GM23338 (cell line): ENCODE data around the gene IER5.

Experiments used
- CTCF ChIP-seq, 2 experiments: fragments of 200-600 bp in 1 of 2; sonication (generic) in 1 of 2; conservative IDR thresholded peaks; 2 replicates each; pipeline versions ENCODE4 v1.5.1 to v1.6.1; 2016 to 2017; ENCODE audit warnings: antibody characterized with exemption in 2 of 2, low read depth in 2 of 2, mild to moderate bottlenecking in 2 of 2, moderate library complexity in 1 of 2
- EZH2 ChIP-seq: fragments of 200-600 bp; sonication (generic); IDR thresholded peaks from one replicate; pipeline ENCODE4 v1.8.0; 2017; ENCODE audit warnings: antibody characterized with exemption, mild to moderate bottlenecking, low read depth; ENCODE audit not compliant: unreplicated experiment
- EZH2phosphoT487 ChIP-seq: fragments of 200-600 bp; sonication (generic); IDR thresholded peaks from one replicate; pipeline ENCODE4 v1.8.1; 2018; ENCODE audit warnings: antibody characterized with exemption; ENCODE audit not compliant: unreplicated experiment
- NANOG ChIP-seq: IDR thresholded peaks from 2 replicates; pipeline ENCODE4 v1.6.1; 2016; ENCODE audit warnings: antibody characterized with exemption, borderline replicate concordance
- POLR2AphosphoS5 ChIP-seq: IDR thresholded peaks from 2 replicates; pipeline ENCODE4 v1.6.1; 2016; ENCODE audit warnings: antibody characterized with exemption, low read depth
- REST ChIP-seq: IDR thresholded peaks from one replicate; pipeline ENCODE4 v1.6.1; 2018; ENCODE audit warnings: antibody characterized with exemption; ENCODE audit not compliant: unreplicated experiment

DNA sequence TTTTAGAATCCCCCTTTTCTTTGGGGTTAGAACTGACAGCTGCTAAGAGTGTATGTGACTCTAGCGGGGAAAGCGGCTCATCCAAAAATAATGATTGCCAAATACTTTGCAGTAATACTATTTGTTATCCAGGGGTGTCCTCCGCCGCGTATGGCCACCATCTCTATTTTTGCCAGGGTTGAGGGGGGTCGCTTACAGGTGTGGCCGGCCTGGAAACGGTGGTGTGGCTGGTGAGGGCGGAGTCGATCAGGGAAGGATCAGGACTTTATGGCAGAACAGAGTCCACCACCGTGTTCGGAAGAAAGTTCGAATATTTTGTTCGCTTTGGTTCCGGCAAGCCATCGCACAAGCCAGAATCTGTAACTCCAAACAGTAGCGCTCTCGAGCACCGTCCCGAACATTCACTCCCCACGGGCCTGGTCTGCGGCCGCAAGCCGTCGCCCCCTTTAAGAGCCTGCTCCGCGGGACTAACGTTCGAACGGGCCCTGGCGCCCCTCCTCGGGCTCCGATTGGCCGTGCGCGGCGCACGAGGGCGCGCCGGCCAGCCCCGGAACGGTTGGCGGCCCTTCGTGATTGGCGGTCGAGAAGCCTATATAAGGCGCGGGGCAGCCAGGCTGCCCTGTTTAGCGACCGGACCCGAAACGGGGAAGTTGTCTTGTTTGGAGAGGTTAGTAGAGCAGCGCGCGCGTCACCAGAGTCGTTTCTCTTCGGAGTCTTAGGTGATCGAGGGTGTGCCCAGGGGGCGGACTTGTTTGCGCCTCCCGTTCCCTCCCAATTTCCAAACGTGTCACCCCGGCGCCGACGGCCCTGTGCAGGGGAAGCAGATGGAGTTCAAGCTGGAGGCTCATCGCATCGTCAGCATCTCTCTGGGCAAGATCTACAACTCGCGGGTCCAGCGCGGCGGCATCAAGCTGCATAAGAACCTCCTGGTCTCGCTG, at the start of gene IER5:
- TF ChIP-seq REST, result no peak
- TF ChIP-seq CTCF (conservative IDR thresholded peaks at IDR 0.05; ENCODE audit: low read depth in 2 of 2), result no peak
- peak; percentile 99 for TF ChIP-seq POLR2AphosphoS5
- TF ChIP-seq EZH2, result peak; percentile 61
- no peak for TF ChIP-seq EZH2phosphoT487
- TF ChIP-seq NANOG, result no peak
